ENCODE measurements around the gene AP5Z1. TPM values are rescaled to one million over a fixed set of nuclear protein-coding genes. Genes with fewer than 3 reads are reported as not detected.
"Not testable (repeated sequence)": the region's sequence is repeated elsewhere in the genome, so short reads cannot be mapped to it uniquely, and the experiment has no call there.

The AP5Z1 gene
- total RNA-seq, 1 donor from 2014 or later, result 12.7 TPM

DNA sequence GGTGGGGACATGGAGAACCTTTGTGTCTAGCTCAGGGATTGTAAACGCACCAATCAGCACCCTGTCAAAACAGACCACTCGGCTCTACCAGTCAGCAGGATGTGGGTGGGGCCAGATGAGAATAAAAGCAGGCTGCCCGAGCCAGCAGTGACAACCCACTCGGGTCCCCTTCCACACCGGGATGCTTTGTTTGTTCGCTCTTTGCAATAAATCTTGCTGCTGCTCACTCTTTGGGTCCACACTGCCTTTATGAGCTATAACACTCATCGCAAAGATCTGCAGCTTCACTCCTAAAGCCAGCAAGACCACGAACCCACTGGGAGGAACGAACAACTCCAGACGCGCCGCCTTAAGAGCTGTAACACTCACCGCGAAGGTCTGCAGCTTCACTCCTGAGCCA, 18.7 kb downstream of the AP5Z1 start:
- DNase-seq; ATAC-seq (ENCODE audit: poor library complexity): not testable (repeated sequence)
- intact Hi-C loops (cut with DNase I), result loop anchor here (10.0 kb wide), 1 partner anchor 91 kb away; the partner anchor contains the start of gene RADIL

DNA sequence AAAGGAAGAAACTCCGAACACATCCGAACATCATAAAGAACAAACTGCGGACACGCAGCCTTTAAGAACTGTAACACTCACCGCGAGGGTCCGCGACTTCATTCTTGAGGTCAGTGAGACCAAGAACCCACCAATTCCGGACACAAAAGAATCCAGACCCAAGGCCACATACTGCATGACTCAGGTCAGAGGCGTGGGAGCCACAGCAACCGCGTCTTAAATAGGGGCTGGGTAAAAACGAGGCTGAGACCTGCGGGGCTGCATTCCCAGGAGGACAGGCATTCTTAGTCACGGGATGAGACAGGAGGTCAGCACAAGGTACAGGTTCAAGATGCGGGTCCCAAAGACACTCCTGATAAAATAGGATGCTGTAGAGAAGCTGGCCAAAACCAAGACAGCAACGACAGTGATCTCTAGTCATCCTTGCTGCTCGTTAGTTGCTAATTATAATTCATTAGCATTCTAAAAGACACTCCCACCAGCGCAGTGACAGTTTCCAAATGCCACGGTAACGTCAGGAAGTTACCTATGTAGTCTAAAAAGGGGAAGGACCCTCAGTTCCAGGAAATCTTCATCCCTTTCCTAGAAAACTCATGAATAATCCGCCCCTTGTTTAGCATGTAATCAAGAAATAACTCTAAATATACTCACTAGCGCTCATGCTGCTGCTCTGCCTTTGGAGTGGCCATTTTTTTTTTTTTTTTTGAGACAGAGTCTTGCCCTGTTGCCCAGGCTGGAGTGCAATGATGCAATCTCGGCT, 19.3 kb downstream of the AP5Z1 start:
- intact Hi-C loops (cut with DNase I), result loop anchor here (5.0 to 10.0 kb wide), 2 partner anchors 90 to 293 kb away; partner anchors contain the start of gene RADIL
- ATAC-seq (ENCODE audit: poor library complexity) (no peak), DNase-seq (no peak)

DNA sequence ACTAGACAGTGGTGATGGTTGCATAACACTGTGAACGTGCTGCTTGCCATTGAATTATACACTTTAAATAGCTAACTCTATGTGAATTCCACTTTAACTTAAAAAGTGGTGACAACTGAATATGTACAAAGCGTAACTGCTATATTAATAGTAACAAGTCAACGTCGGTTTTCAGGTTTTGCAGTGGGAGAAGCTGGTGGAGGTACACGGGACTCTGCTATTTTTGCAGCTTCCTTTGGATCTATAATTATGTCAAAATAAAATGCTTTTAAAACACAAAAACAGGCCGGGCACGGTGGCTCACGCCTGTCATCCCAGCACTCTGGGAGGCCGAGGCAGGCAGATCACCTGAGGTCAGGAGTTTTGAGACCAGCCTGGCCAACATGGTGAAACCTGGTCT, 21.0 kb downstream of the AP5Z1 start:
- ATAC-seq (ENCODE audit: poor library complexity), result no peak
- intact Hi-C loops (cut with DNase I), result loop anchor here (5.0 to 10.0 kb wide), 2 partner anchors 88 to 291 kb away; partner anchors contain the start of gene RADIL
- no peak for DNase-seq

DNA sequence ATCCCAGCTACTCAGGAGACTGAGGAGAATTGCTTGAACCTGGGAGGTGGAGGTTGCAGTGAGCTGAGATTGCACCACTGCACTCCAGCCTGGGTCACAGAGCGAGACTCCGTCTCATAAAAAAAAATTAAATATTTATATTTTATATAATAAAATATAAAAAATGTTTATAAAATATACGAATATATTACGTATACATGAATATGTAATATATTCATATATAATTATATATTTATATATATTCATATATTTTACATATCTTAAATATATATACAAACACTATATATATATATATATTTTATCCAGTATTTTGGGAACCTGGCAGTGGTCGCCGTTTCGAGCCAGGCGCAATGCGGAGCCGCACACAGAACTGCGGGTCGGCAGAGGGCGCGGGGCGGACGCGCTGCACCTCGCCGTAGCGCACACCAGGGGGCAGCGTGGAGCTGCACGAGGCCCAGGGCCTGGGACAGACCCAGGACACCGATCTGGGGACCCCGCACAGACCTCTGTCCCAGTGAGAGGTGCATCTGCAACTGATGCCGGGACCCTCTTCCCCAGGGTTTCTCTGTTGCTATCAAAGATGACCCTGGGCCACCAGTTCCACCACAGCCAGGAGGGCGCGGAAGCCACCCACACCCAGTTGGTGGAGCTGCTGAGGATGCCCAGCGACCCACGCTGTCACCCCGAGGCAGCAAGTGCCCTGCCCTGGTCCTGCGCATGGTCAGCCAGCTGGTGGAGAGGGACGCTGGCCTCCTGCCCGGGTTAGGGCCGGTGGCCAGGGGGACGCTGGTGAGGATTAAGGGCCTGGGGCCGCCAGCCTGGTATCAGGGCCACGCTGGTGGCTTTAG, 22.7 kb downstream of the AP5Z1 start:
- intact Hi-C loops (cut with DNase I), result loop anchor here (5.0 to 10.0 kb wide), 2 partner anchors 87 to 289 kb away; partner anchors contain the start of gene RADIL
- DNase-seq (peak; percentile 79), ATAC-seq (ENCODE audit: poor library complexity) (peak; percentile 74)

DNA sequence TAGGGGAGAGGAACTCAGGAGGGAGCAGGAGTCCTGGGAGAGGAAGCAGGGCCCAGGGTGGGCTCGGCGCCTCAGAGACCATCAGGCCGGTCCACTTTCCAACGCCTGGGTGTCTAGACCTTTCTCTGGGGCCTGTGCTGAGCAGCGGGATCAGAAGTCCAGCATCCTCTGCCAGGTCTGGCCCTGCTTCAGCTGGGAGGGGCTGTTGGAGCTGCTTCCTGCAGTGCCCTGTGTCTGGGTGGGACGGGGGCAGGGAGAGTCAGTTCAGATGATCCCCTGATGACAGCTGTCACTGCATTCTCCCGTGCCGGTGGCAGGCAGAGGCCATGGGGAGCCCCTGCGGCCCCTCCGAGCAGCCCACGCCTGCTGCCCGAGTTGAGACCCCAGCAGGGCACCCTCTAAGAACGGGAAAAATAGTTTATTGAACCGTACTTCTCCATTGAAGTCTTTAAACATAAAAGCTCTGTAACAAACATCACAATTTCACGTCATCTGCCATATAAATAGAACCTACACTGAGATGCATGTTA, 23.3 kb downstream of the AP5Z1 start:
- ATAC-seq (ENCODE audit: poor library complexity) (no peak), DNase-seq (no peak)
- intact Hi-C loops (cut with DNase I), result loop anchor here (5.0 to 10.0 kb wide), 2 partner anchors 86 to 289 kb away; partner anchors contain the start of gene RADIL

DNA sequence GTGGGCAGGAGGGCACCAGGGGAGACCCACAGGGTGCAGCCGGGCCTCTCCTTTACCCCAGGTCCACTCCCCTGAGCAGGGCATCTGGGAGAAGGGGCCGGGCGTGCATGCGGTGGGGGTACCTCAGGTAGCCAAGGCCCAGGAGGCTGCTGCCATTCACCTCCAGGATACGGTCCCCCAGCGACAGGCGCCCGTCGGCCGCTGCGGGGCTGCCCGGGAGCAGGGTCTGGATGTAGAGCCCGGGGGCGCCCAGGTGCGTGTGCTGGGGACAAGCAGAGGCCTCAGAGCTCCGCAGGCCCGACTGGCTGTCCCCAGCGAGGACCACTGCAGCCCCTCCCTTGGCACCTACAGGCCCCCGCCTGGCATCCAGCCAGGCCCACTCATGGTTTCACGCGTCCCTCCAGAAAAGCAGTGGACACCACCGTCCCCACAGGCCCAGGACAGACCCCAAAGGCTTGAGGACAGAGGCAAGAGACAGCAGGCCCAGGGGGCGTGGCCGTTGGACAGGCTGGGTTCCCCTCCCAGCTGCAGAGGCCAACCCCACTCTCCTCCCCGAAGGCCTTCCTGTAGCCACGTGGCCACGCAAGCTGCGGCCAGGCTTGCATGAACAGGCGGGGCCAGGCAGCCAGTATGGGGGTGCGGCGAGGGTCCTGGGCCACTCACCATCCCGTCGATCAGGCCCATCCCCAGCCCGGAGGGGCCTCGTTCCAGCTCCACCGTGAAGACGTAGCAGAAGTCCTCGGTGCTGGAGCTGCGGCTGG, 24.3 kb downstream of the AP5Z1 start:
- DNase-seq, result peak; percentile 82
- peak; percentile 69 for ATAC-seq (ENCODE audit: poor library complexity)
- intact Hi-C loops (cut with DNase I), result loop anchor here (5.0 to 10.0 kb wide), 2 partner anchors 85 to 288 kb away; partner anchors contain the start of gene RADIL

DNA sequence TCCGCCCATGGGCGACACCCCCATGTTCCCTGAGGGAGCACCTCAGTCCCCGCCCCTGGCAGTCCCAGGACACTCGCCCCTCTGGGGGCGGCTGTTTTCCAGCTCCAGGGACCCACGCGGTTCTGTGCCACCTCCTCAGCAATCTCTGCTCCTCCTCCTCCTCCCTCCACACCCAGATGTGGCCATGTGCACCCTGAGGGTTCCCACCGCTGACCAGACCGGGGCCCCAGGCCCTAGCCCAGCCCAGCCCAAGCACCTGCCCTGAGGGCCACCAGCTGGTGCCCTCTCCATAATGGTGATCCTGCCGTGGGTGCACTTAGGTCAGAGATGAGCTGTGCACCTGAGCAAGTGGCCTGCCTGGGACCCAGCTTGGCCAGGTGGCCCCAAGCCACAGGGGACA, 25.1 kb downstream of the AP5Z1 start:
- intact Hi-C loops (cut with DNase I), result no loop called here
- no peak for DNase-seq
- ATAC-seq (ENCODE audit: poor library complexity), result no peak

DNA sequence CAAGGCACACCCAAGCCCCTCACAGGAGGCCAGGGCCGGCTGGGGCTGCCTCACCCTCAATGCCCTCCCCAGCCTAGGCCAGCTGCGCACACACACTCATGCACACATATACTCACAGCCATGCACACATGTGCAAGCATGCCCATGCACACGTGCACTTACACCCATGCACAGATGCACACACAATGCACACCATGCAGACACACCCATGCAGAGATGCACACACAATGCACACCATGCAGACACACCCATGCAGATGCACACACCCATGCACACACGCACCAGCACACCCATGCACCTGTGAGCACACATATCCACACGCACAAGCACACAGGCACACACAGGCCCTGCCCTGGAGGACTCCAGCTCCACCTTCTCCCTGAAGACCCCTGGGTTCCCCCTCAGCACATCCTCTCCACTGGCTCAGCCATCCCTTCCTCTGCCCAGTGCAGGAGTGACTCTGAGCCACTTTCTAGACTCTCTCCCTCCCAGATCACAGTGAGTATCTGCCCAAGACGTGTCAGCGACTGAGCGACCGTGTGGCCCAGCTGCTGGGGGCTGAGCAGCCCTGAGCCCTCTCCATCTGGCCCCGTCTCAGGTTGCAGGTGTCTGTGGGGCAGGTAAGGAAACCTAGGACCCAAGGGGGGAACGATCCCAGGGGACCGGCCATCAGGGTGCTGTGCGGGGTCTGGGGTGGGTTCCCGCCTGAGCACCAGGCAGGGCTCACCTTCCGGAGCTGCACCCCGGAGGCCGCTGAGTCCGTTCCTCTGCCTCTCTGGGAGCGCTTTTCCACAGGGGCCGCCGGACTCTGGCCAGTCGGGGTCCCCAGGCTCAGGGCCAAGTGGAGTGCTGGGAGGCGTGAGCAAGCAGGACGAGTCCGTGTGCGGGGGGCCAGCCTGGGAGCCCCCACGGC, 25.8 kb downstream of the AP5Z1 start:
- DNase-seq (no peak), ATAC-seq (ENCODE audit: poor library complexity) (no peak)
- intact Hi-C loops (cut with DNase I), result no loop called here

DNA sequence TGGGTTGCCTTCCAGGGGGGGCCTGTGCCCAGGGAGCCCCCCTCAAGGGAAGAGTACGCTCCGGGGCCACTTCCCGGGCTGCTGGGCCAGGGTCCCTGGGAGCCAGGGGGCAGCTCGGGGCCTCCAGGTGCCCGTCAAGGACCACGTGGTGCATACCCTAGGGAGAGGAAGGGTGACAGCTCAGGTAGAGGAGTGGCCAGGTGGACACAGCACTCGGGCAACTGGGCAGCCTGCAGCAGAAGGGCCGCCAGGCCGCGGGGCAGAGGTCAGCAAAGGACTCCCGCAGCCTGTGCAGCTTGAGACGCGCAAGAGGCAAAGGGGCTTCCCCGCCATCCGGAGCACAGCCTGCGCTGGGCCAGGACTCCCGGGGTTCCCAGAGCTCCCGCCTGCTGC, 26.4 kb downstream of the AP5Z1 start:
- DNase-seq, result no peak
- ATAC-seq (ENCODE audit: poor library complexity), result no peak
- intact Hi-C loops (cut with DNase I), result no loop called here

DNA sequence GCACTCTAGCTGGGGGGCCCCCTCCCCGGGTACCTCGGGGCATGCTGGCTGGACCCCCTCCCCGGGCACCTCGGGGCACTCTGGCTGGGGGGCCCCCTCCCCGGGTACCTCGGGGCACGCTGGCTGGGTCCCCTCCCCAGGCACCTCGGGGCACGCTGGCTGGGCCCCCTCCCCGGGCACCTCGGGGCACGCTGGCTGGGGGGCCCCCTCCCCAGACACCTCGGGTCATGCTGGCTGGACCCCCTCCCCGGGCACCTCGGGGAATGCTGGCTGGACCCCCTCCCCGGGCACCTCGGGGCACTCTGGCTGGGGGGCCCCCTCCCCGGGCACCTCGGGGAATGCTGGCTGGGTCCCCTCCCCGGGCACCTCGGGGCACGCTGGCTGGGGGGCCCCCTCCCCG, 27.2 kb downstream of the AP5Z1 start:
- DNase-seq; intact Hi-C loops (cut with DNase I); ATAC-seq (ENCODE audit: poor library complexity): not testable (repeated sequence)

DNA sequence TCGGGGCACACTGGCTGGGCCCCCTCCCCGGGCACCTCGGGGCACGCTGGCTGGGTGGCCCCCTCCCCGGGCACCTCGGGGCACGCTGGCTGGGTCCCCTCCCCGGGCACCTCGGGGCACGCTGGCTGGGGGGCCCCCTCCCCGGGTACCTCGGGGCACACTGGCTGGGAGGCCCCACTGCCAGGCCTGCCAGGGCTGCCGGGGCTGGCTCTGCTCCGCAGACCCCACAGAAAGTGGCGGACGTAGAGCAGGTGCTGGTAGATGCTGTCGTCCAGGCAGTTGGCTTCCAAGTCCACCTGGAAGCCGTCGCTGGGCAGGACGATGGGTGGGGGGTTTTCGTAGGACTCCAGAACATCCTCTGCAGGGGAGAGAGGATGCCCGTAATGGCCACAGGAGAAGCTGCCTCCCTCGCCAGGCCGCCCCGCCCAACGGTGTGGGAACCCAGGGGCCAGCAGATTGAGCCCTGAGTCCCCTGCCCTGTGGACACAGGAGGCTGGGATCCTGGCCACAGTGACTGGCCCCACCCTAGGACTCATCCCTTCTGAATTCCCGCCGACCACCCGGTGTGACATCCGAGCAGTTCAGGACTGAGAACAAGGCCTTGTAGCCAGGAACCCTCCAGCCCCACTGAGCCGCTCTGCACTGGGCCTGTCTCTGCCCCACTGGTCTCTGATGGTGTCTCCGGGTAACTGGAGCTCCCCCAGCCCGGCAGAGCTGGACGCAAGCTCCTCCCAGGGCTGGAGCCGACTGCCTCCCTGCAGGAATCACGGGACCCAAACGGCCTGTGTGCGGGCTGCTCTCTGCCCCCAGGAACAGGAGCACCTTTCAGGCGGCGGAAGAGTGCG, 28.2 kb downstream of the AP5Z1 start:
- ATAC-seq (ENCODE audit: poor library complexity) (no peak), DNase-seq (no peak)
- intact Hi-C loops (cut with DNase I), result no loop called here

DNA sequence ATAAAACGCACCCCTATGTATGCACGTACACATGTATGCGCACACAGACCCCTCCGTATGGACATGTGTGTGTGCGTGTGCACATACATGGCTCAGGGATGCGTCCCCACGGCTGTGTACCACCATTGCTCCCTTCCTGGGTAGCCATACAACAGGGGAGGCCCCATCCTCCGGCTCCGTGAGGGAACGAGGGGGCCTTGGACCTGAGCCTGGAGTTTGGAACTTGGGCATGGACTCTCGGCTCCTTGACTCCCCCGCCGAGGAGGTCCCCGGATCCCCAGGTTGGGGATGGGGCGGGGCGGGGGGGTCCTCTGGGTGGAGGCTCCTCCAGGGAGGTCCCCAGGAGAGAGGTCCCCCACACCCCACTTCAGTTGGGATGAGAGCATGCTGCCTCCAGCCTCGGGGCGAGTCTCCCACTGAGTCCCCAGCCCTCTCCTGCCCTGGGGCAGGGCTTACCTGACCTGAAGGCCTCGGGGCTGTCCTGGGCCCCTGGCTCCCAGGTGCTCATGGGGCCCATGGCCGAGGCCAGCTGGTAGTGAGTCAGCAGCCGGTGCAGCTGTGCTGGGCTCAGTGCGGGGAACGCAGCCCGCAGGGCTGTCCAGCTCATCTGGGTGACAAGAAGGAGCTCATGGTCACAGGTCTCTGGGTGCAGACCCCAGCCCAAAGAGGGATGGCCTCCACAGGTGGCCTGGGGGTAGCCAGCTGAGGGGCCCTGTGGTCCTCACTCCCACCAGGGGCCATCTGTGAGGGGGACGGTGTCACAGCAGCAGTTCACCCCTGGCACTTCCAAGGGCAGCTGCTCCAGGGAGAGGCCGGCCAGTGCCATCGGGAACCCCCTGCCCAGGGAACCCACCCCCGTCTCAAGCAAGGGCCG, 29.9 kb downstream of the AP5Z1 start:
- intact Hi-C loops (cut with DNase I), result no loop called here
- ATAC-seq (ENCODE audit: poor library complexity), result no peak
- DNase-seq, result no peak

DNA sequence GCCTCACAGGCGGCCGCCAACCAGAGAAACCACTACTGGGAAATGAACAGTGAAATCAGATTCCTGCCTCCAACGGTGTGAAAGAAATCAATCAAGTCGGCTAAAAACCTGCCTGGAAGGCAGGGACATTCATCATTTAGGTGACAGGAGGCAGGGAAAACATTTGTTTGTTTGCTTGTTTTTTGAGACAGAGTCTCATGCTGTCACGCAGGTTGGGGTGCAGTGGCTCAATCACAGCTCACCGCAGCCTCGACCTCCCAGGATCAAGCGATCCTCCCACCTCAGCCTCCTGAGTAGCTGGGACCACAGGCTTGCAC, 30.5 kb downstream of the AP5Z1 start:
- ATAC-seq (ENCODE audit: poor library complexity) (no peak), DNase-seq (no peak)
- intact Hi-C loops (cut with DNase I), result no loop called here

DNA sequence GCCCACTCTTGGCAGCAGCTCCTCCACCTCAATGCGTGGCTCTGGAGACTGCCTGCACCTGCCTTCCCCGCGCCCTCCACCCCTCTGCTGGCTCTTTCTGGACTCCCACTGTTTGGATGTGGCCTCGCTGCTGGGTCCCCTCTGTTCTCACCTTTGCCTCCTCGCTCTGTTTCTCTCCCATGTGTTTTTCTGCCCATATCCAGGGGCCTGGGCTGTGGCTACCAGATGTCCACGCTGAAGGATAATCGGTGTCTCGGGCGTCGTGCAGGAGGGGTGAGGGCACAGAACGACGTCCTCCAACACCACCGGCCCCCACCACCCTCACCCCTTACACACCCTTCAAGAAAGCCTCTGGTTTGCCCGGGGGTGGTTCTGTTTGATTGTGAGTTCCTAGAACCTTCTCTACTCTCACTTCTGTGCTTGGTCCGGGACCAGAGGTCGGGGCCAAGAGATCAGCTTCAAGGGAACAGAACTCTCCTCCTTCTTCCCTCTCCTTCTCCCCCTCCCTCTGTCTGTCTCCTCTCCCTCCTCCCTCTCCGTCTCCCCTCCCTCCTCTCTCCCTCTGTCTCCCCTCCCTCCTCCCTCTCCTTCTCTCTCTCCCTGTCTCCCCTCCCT, 31.7 kb downstream of the AP5Z1 start:
- ATAC-seq (ENCODE audit: poor library complexity) (peak; percentile 54), DNase-seq (no peak)
- intact Hi-C loops (cut with DNase I), result no loop called here

DNA sequence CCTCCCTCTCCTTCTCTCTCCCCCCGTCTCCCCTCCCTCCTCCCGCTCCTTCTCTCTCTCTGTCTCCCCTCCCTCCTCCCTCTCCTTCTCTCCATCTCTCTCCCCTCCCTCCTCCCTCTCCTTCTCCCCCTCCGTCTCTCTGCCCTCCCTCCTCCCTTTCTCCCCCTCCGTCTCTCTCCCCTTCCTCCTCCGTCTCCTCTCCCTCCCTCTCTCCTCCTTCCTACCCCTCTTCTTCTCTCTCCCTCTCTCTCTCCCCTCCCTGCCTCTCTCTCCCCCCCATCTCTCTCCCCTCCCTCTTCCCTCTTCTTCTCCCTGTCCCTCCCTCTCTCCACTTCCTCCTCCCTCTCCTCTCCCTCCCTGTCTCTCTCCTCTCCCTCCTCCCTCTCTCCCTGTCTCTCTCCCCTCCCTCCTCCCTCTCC, 32.2 kb downstream of the AP5Z1 start:
- intact Hi-C loops (cut with DNase I), result no loop called here
- DNase-seq, result no peak
- ATAC-seq (ENCODE audit: poor library complexity), result peak; percentile 59

DNA sequence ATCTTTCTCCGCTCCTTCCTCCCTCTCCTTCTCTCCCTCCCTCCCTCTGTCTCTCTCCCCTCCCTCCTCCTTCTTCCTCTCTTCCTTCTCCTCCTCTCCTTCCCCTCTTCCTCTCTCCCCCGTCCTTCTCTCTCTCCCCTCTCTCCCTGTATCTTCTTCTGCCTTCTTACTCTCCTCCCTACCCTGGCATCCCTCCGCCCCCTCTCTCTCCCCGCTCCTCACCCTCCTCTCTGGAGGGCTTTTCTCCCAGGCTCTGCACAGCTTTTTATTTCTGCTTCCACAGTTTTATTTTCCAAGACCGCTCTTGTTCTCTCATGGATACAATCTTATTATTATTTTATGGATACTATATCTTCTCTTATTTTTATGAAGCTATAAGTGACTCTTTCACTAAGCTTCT, 32.6 kb downstream of the AP5Z1 start:
- intact Hi-C loops (cut with DNase I), result no loop called here
- DNase-seq, result no peak
- no peak for ATAC-seq (ENCODE audit: poor library complexity)

Data from Right ventricle myocardium superior (tissue), 1 donor.